Mesendoderm (in vitro differentiated cells): ENCODE data around the gene ANXA11. TPM values are rescaled to one million over a fixed set of nuclear protein-coding genes. Genes with fewer than 3 reads are reported as not detected.

Source experiments
- DNase-seq: peaks from one replicate; pipeline ENCODE4 v3.0.0; 2013
- H2AK5ac ChIP-seq: 2 replicates; pipeline ENCODE4 v1.6.1; 2013; ENCODE audit warnings: low read length, inconsistent platforms
- H2BK120ac ChIP-seq: 2 replicates; pipeline ENCODE4 v1.6.1; 2013; ENCODE audit warnings: low read depth, mild to moderate bottlenecking, low read length, moderate library complexity, mixed read lengths
- H2BK15ac ChIP-seq: replicated peaks from 2 replicates; pipeline ENCODE4 v1.6.1; 2013; ENCODE audit warnings: low read depth, mild to moderate bottlenecking, moderate library complexity
- H2BK5ac ChIP-seq: 2 replicates; pipeline ENCODE4 v1.6.1; 2013; ENCODE audit warnings: low read length, inconsistent platforms
- H3K18ac ChIP-seq: 2 replicates; pipeline ENCODE4 v1.6.1; 2013; ENCODE audit warnings: mild to moderate bottlenecking, low read length, mixed read lengths
- H3K23ac ChIP-seq: one replicate; pipeline ENCODE4 v1.6.1; 2013; ENCODE audit warnings: low read length
- H3K27ac ChIP-seq: 2 replicates; pipeline ENCODE4 v1.5.1; 2013; ENCODE audit warnings: low read depth, mild to moderate bottlenecking, inconsistent platforms, low read length, moderate library complexity
- H3K27me3 ChIP-seq: 2 replicates; pipeline ENCODE4 v1.6.1; 2013; ENCODE audit warnings: low read length, control low read depth, mild to moderate bottlenecking, inconsistent platforms; ENCODE audit not compliant: insufficient read depth, poor library complexity
- H3K36me3 ChIP-seq: 2 replicates; pipeline ENCODE4 v1.6.1; 2013; ENCODE audit warnings: low read length, inconsistent platforms; ENCODE audit not compliant: control insufficient read depth, insufficient read depth
- H3K4ac ChIP-seq: one replicate; pipeline ENCODE4 v1.6.1; 2013; ENCODE audit warnings: low read depth, mild to moderate bottlenecking, low read length, moderate library complexity
- H3K4me1 ChIP-seq: 2 replicates; pipeline ENCODE4 v1.6.1; 2013; ENCODE audit warnings: low read depth, low read length, inconsistent platforms; ENCODE audit not compliant: control insufficient read depth
- H3K4me2 ChIP-seq: 2 replicates; pipeline ENCODE4 v1.6.1; 2013; ENCODE audit warnings: low read length
- H3K4me3 ChIP-seq: 2 replicates; pipeline ENCODE4 v1.5.1; 2013; ENCODE audit warnings: mild to moderate bottlenecking, low read length
- H3K56ac ChIP-seq: one replicate; pipeline ENCODE4 v1.6.1; 2013; ENCODE audit warnings: low read length
- H3K79me1 ChIP-seq: 2 replicates; pipeline ENCODE4 v1.6.1; 2013; ENCODE audit warnings: low read length, inconsistent platforms
- H3K79me2 ChIP-seq: 2 replicates; pipeline ENCODE4 v1.6.1; 2013; ENCODE audit warnings: mild to moderate bottlenecking, low read length; ENCODE audit not compliant: control insufficient read depth, insufficient read depth
- H3K9ac ChIP-seq: 2 replicates; pipeline ENCODE4 v1.6.1; 2013; ENCODE audit warnings: low read length, inconsistent platforms
- H4K5ac ChIP-seq: one replicate; pipeline ENCODE4 v1.6.1; 2013; ENCODE audit warnings: low read length
- H4K8ac ChIP-seq: one replicate; pipeline ENCODE4 v1.6.1; 2013; ENCODE audit warnings: low read depth, mild to moderate bottlenecking, control low read depth, low read length, moderate library complexity
- WGBS: extraction: QIAGEN DNeasy Blood & Tissue Kit; methylation state at CpG from one replicate; pipeline ENCODE4 v1.1.7; 2013; ENCODE audit warnings: low lambda C conversion rate, missing lambda C conversion rate; ENCODE audit not compliant: insufficient coverage; ENCODE audit errors: extremely low coverage; 5-methylcytosine and 5-hydroxymethylcytosine counted together
- small RNA-seq: library from polyadenylated mRNA; stranded (forward); fragments of <200 nt; extraction: miRNeasy Mini kit (QIAGEN cat#:217004); gene quantifications from one replicate; pipeline ENCODE3, GENCODE V24; 2013; ENCODE audit not compliant: insufficient read depth

ANXA11 gene

GRCh38 chr10:80108576-80109239, 96.6 kb downstream of the ANXA11 start:
- Histone ChIP-seq H2BK15ac (no peak overlapping the region), H2BK120ac (no peak overlapping the region), H3K27me3 (no peaks in the 10 kb centered on the region), H3K18ac (no peak overlapping the region), H3K27ac (no peak overlapping the region), H3K56ac (no peak overlapping the region), H3K23ac (no peak overlapping the region), H3K4ac (no peak overlapping the region), H3K79me2 (no peaks in the 10 kb centered on the region), H3K36me3 (no peaks in the 10 kb centered on the region), H4K5ac (no peak overlapping the region), H4K8ac (no peak overlapping the region), H2BK5ac (no peak overlapping the region), H3K79me1 (no peaks in the 10 kb centered on the region), H3K4me3 (no peak overlapping the region), H2AK5ac (no peak overlapping the region), H3K4me1 (no peaks in the 10 kb centered on the region), H3K9ac (no peak overlapping the region), H3K4me2 (no peak overlapping the region)
- DNase-seq: peak; percentile 21
- WGBS: no CpG with 5 or more reads among the region's 8 CpGs

GRCh38 chr10:80104066-80104926, 101.0 kb downstream of the ANXA11 start:
- peak; percentile 25 for DNase-seq
- WGBS: no CpG with 5 or more reads among the region's 10 CpGs
- no peak overlapping the region for H3K23ac ChIP-seq

More at GRCh38 chr10:80104066-80104926, 101.0 kb downstream of the ANXA11 start:
- H2BK5ac ChIP-seq: no peak overlapping the region
- H2AK5ac ChIP-seq: no peak overlapping the region
- H3K4me1 ChIP-seq: no peaks in the 10 kb centered on the region
- no peak overlapping the region for H4K8ac ChIP-seq
- no peak overlapping the region for H3K4me3 ChIP-seq
- no peak overlapping the region for H3K18ac ChIP-seq
- H3K27me3 ChIP-seq: no peaks in the 10 kb centered on the region
- no peak overlapping the region for H3K56ac ChIP-seq
- no peak overlapping the region for H4K5ac ChIP-seq
- H2BK15ac ChIP-seq: no peak overlapping the region
- no peaks in the 10 kb centered on the region for H3K79me1 ChIP-seq
- no peak overlapping the region for H3K27ac ChIP-seq
- H3K9ac ChIP-seq: no peak overlapping the region
- H3K36me3 ChIP-seq: no peaks in the 10 kb centered on the region
- H3K79me2 ChIP-seq: no peaks in the 10 kb centered on the region
- H3K4ac ChIP-seq: no peak overlapping the region
- H2BK120ac ChIP-seq: no peak overlapping the region
- no peak overlapping the region for H3K4me2 ChIP-seq

Small RNA genes within 50 kb of the gene (small RNA-seq; reads per million reads assigned to genes)
- not detected for gene RPS12P2
